ENCODE measurements around the gene TBCK.
"Not testable (repeated sequence)": the region's sequence is repeated elsewhere in the genome, so short reads cannot be mapped to it uniquely, and the experiment has no call there.

TBCK gene

DNA sequence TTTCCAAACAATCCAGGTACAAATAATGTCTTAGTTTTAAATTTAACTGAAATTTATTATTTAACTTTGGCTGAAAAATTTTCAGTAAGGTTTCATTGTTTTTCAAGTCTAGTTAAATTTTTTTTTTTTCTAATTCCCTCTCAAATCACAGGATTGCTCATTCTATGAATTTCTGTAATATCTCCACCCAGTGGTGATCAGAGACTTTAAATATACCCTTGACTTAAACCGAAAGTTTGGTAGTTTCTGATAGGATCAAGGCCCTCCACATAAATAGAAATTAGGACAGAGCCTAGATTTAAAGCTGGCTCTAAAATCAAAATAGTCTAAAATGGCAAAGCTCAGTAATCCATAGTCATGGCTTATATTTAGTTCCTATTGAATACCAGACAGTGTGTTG lies 175.4 kb downstream of the TBCK start:
- no peak for DNase-seq (ENCODE audit: low spot score in 2 of 2)
- H3K4me1 ChIP-seq = no peaks in the 10 kb centered on the region
- no peaks in the 10 kb centered on the region for H3K27me3 ChIP-seq (ENCODE audit: low read depth)
- no peaks in the 10 kb centered on the region for H3K9me3 ChIP-seq
- no peak overlapping the region for H3K4me3 ChIP-seq
- H3K36me3 ChIP-seq (replicated peaks) = no peaks in the 10 kb centered on the region
- in situ Hi-C loops (cut with MboI; ENCODE audit: low sequenced_read_pairs) = no loop called here

DNA sequence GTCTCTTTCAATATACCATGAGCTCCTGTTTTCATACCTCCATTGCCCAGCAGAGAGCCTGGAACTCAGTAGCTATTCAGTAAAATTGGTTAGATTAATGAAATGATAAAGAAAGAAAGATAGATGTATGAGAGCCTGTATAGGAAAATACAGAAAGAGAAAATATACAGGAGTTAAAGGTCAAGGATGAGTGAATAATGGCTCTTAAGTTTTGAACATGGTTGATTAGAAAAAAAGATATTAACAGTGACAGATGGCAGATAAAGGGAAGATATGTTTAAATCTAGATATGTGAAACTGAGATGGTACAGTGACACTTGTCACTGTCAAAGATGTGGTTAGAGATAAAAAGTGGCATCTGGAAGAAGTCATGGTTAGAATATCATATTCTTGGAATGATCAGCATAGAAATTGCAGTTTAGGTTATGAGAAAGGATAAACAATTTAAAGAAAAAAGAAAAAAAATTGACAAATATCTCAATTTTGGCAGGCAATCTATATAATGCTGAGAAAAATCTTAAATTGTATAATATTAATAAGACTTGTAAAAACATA lies 179.2 kb downstream of the TBCK start:
- Histone ChIP-seq H3K9me3 (no peaks in the 10 kb centered on the region), H3K4me1 (no peaks in the 10 kb centered on the region), H3K36me3 (replicated peaks) (no peaks in the 10 kb centered on the region), H3K27me3 (ENCODE audit: low read depth) (no peaks in the 10 kb centered on the region), H3K4me3 (no peak overlapping the region)
- in situ Hi-C loops (cut with MboI; ENCODE audit: low sequenced_read_pairs) = no loop called here
- DNase-seq (ENCODE audit: low spot score in 2 of 2) = no peak

DNA sequence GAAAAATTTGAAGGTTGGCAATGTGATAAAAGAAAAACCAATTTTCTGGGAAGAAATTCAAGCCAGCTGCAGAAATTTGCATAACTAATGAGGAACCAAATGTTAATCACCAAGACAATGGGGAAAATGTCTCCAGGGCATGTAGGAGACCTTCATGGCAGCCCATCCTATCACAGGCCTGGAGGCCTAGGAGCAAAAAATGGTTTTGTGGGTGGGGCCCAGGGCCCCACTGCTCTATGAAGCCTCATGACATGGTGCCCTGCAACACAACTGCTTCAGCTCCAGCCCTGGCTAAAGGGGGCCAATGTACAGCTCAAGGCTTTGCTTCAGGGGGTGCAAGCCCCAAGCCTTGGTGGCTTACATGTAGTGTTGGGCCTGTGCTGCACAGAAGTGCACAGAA lies 184.0 kb downstream of the TBCK start:
- H3K36me3 ChIP-seq (replicated peaks) = no peaks in the 10 kb centered on the region
- H3K4me3 ChIP-seq = no peak overlapping the region
- in situ Hi-C loops (cut with MboI; ENCODE audit: low sequenced_read_pairs) = no loop called here
- DNase-seq (ENCODE audit: low spot score in 2 of 2) = no peak
- H3K4me1 ChIP-seq = no peaks in the 10 kb centered on the region
- no peaks in the 10 kb centered on the region for H3K27me3 ChIP-seq (ENCODE audit: low read depth)
- no peaks in the 10 kb centered on the region for H3K9me3 ChIP-seq

DNA sequence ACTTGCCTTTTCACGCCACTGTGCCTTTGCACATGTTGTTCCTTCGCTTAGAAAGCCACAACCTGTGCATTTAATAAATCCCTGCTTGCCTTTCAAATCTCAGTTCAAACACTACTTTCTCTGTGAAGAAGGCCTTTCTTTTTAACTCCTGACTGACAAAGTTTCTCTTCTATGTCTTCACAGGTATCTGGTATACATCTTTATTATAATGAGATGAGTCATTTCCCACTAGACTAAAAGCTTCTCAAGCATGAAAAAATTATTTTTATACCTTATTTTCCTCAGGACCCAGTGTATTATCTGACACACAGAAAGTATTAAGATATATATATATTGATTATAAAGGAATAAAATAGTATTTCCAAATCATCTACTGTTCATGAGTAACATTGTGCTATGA lies 189.9 kb downstream of the TBCK start:
- Histone ChIP-seq H3K9me3 (no peaks in the 10 kb centered on the region), H3K36me3 (replicated peaks) (no peaks in the 10 kb centered on the region), H3K4me1 (no peaks in the 10 kb centered on the region), H3K27me3 (ENCODE audit: low read depth) (no peaks in the 10 kb centered on the region), H3K4me3 (no peak overlapping the region)
- no peak for DNase-seq (ENCODE audit: low spot score in 2 of 2)
- in situ Hi-C loops (cut with MboI; ENCODE audit: low sequenced_read_pairs) = no loop called here

DNA sequence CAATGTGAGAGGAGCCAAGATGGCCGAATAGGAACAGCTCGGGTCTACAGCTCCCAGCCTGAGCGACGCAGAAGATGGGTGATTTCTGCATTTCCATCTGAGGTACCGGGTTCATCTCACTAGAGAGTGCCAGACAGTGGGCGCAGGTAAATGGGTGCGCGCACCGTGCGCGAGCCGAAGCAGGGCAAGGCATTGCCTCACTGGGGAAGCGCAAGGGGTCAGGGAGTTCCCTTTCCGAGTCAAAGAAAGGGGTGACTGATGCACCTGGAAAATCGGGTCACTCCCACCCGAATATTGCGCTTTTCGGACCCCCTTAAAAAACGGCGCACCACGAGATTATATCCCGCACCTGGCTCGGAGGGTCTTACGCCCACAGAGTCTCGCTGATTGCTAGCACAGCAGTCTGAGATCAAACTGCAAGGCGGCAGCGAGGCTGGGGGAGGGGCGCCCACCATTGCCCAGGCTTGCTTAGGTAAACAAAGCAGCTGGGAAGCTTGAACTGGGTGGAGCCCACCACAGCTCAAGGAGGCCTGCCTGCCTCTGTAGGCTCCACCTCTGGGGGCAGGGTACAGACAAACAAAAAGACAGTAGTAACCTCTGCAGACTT lies 196.0 kb downstream of the TBCK start:
- H3K36me3 ChIP-seq (replicated peaks); DNase-seq (ENCODE audit: low spot score in 2 of 2); H3K9me3 ChIP-seq; H3K4me1 ChIP-seq; H3K27me3 ChIP-seq (ENCODE audit: low read depth); in situ Hi-C loops (cut with MboI; ENCODE audit: low sequenced_read_pairs); H3K4me3 ChIP-seq: not testable (repeated sequence)

DNA sequence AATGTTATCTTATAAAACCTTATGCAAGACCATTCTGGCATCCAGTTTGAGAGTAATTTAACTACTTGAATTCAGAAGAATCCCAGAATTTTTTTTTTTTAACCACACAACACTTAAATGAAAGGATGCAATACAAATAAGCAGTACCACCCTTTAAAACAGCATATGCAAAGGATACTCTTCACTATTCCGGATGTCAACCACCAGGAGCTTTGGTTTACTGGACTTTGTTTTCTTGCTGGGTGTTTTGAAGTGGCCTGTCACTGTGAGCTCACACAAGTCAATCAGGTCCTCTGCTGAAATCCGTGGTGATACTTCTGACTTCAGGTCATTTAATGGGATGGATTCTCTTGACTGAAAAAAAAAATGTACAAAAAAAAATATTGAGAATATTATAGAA lies 200.0 kb downstream of the TBCK start:
- Histone ChIP-seq H3K9me3 (no peaks in the 10 kb centered on the region; the same call in 1 of the 2 replicates), H3K4me3 (no peak overlapping the region), H3K4me1 (no peaks in the 10 kb centered on the region), H3K27me3 (ENCODE audit: low read depth) (no peaks in the 10 kb centered on the region), H3K36me3 (replicated peaks) (no peaks in the 10 kb centered on the region)
- no peak for DNase-seq (ENCODE audit: low spot score in 2 of 2)
- in situ Hi-C loops (cut with MboI; ENCODE audit: low sequenced_read_pairs) = no loop called here

DNA sequence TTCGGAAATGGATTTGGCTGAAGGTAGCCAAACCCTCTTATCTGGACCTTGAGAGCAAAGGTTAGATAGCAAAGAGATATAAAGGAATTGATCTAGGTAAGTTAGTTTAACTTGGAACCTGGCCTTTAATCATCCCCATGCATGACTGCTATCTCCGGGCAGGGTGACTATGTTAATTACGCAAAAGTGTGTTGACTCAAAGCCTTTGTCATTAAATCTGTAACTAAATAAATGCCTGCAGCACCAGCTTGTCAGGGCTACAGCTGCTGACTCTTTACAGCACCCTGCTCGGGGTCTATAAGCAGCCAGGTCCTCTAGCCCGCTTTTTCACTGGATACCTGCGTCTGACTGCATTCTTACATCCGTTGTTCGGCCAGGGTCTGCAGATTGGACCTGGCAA lies 201.7 kb downstream of the TBCK start:
- Histone ChIP-seq H3K27me3 (ENCODE audit: low read depth) (no peaks in the 10 kb centered on the region), H3K4me1 (no peaks in the 10 kb centered on the region), H3K9me3 (no peaks in the 10 kb centered on the region; the same call in 1 of the 2 replicates), H3K36me3 (replicated peaks) (no peaks in the 10 kb centered on the region; the same call in 1 of the 2 replicates), H3K4me3 (no peak overlapping the region)
- no peak for DNase-seq (ENCODE audit: low spot score in 2 of 2)
- in situ Hi-C loops (cut with MboI; ENCODE audit: low sequenced_read_pairs) = no loop called here

DNA sequence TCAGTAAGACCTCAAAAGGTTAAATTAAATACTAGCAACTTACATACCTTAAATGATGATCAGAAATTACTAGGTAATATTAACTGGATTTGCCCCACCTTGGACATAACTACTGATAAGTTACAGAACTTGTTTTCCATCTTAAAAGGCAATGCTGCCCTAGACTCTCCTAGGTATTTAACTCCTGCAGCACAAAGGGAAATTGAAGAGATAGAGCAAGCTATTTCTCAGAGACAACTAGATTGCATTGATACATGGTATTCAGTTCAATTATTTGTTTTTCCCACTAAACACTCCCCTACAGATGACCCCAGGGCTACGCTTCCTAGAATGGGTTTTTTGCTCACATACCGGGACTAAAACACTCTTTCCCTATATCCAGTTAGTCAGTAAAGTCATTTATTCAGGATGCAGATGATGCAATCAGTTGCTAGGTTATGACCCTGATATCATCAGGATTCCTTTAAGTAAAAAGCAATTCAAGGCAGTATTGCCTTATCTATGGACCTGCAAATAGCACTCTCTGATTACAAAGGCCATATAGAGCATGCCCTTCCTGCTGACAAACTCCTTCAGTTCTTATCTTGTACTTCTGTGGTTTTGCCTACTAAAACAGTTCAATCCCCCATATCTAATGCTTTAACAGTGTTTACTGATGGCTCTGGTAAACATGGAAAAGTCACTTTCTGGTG lies 204.1 kb downstream of the TBCK start:
- DNase-seq (ENCODE audit: low spot score in 2 of 2); H3K9me3 ChIP-seq; H3K27me3 ChIP-seq (ENCODE audit: low read depth); H3K4me3 ChIP-seq; H3K4me1 ChIP-seq; H3K36me3 ChIP-seq (replicated peaks); in situ Hi-C loops (cut with MboI; ENCODE audit: low sequenced_read_pairs): not testable (repeated sequence)

DNA sequence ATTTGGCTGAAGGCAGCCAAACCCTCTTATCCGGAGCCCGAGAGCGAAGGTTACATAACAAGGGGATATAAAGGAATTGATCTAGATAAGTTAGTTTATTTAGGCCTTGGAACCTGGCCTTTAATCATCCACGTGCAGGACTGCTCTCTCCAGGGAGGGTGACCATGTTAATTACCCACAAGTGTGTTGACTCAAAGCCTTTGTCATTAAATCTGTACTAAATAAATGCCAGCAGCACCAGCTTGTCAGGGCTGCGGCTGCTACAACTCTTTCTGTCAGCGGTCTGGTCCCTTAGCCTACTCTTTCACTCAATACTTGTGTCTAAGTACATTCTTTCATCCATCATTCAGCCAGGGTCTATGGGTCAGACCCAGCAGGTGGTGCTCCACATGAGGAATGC lies 206.1 kb downstream of the TBCK start:
- no peaks in the 10 kb centered on the region; the same call in 1 of the 2 replicates for H3K36me3 ChIP-seq (replicated peaks)
- H3K4me1 ChIP-seq = no peaks in the 10 kb centered on the region
- no peak overlapping the region for H3K4me3 ChIP-seq
- in situ Hi-C loops (cut with MboI; ENCODE audit: low sequenced_read_pairs) = no loop called here
- H3K27me3 ChIP-seq (ENCODE audit: low read depth) = no peaks in the 10 kb centered on the region
- H3K9me3 ChIP-seq = no peaks in the 10 kb centered on the region; the same call in none of the 2 replicates
- no peak for DNase-seq (ENCODE audit: low spot score in 2 of 2)

DNA sequence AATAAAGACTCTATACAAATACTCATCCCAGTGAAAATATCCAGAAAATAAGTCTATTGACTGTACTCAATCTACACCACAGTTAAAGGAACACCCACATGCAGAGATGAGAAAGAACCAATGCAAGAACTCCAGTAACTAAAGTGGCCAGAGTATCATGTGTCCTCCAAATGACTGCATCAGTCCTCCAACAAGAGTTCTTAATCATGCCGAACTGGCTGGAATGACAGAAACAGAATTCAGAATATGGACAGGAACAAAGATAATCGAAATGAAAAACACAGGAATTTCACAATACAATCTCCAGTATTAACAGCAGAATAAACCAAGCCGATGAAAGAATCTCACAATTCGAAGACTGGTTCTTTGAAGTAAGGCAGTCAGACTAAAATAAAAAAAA lies 210.3 kb downstream of the TBCK start:
- H3K27me3 ChIP-seq (ENCODE audit: low read depth) = no peaks in the 10 kb centered on the region
- no peaks in the 10 kb centered on the region; the same call in 1 of the 2 replicates for H3K9me3 ChIP-seq
- no peak overlapping the region for H3K4me3 ChIP-seq
- no peaks in the 10 kb centered on the region; the same call in 1 of the 2 replicates for H3K36me3 ChIP-seq (replicated peaks)
- no peak for DNase-seq (ENCODE audit: low spot score in 2 of 2)
- in situ Hi-C loops (cut with MboI; ENCODE audit: low sequenced_read_pairs) = no loop called here
- H3K4me1 ChIP-seq = no peaks in the 10 kb centered on the region

DNA sequence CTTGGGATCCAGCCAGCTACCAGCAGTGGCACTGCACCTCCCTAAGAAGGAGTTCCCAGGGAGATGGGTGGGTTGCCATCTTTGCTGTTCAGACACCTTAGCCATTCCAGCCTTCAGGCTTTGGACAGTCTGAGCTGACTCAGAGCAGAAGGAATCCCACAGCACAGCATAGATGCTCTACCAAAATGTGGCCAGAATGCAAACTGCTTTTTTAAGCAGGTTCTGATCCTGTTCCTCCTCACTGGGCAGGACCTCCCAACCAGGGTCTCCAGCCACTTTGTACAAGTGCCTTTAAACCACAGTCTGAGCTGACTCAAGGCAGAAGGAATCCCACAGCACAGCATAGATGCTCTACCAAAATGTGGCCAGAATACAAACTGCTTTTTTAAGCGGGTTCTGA lies 211.7 kb downstream of the TBCK start:
- Histone ChIP-seq H3K36me3 (replicated peaks) (no peaks in the 10 kb centered on the region; the same call in 1 of the 2 replicates), H3K4me1 (no peaks in the 10 kb centered on the region), H3K4me3 (no peak overlapping the region), H3K27me3 (ENCODE audit: low read depth) (no peaks in the 10 kb centered on the region), H3K9me3 (no peaks in the 10 kb centered on the region; the same call in 1 of the 2 replicates)
- no peak for DNase-seq (ENCODE audit: low spot score in 2 of 2)
- in situ Hi-C loops (cut with MboI; ENCODE audit: low sequenced_read_pairs) = no loop called here

DNA sequence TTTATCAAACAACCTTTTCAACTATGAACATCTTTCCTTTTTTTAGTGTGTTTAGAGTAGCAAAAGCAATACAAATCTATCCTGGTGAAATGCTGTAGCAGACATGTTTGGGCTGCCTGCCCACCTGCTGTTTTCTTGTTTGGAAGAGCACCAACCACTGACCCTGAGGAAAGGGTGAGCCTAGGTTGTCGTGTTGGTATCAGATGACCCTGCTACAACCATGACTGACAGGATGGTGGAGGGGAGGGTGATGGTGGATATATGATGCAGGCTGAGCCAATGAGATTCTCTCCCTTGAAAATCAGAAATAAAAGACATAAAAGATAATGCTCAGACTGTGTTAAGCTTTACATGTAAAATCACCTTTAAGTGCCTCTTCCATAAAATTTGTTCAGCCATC lies 219.6 kb downstream of the TBCK start:
- H3K4me3 ChIP-seq = no peak overlapping the region

DNA sequence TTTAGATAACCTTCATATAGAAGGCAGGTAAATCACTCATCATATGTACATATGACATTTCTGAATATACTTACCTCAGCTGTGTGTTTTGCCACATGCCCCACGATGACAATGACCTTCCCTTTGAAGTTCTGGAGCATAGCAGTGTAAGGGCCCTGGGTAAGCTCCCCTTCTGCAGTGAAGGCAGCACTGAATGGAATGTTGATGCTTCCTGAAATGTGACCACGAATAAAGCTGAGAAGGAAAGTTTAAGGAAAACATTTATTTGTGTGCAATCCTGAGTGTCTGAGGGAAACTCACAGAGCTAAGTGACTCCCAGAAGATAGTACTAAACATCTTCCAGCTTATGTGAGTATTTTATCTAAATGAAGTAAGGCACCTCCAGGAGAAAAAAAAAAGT lies 220.6 kb downstream of the TBCK start:
- Histone ChIP-seq H3K9me3 (no peaks in the 10 kb centered on the region), H3K27me3 (ENCODE audit: low read depth) (no peaks in the 10 kb centered on the region), H3K36me3 (replicated peaks) (no peaks in the 10 kb centered on the region), H3K4me3 (no peak overlapping the region), H3K4me1 (no peaks in the 10 kb centered on the region)
- DNase-seq (ENCODE audit: low spot score in 2 of 2) = no peak
- in situ Hi-C loops (cut with MboI; ENCODE audit: low sequenced_read_pairs) = no loop called here

More for the DNA sequence above, 219.6 kb downstream of the TBCK start:
- DNase-seq (ENCODE audit: low spot score in 2 of 2) = no peak
- Histone ChIP-seq H3K27me3 (ENCODE audit: low read depth) (no peaks in the 10 kb centered on the region), H3K36me3 (replicated peaks) (no peaks in the 10 kb centered on the region), H3K9me3 (no peaks in the 10 kb centered on the region), H3K4me1 (no peaks in the 10 kb centered on the region)
- in situ Hi-C loops (cut with MboI; ENCODE audit: low sequenced_read_pairs) = no loop called here

DNA sequence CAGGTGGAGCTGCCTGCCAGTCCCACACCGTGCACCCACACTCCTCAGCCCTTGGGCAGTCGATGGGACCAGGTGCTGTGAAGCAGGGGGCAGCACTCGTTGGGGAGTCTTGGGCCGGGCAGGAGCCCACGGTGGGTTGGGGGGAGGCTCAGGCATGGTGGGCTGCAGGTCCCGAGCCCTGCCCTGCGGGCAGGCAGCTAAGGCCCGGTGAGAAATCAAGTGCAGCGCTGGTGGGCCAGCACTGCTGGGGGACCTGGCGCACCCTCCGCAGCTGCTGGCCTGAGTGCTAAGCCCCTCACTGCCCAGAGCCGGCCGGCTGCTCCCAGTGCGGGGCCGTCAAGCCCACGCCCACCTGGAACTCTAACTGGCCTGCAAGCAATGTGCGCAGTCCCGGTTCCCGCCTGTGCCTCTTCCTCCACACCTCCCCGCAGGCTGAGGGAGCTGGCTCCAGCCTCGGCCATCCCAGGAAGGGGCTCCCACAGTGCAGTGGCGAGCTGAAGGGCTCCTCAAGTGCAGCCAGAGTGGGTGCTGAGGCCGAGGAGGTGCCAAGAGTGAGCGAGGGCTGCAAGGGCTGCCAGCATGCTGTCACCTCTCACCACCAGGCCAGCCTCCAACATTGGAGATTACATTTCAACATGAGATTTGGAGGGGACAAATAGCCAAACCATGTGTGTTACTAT lies 223.5 kb downstream of the TBCK start:
- Histone ChIP-seq H3K9me3 (no peaks in the 10 kb centered on the region), H3K27me3 (ENCODE audit: low read depth) (no peaks in the 10 kb centered on the region), H3K4me3 (no peak overlapping the region), H3K36me3 (replicated peaks) (no peaks in the 10 kb centered on the region), H3K4me1 (no peaks in the 10 kb centered on the region)
- in situ Hi-C loops (cut with MboI; ENCODE audit: low sequenced_read_pairs) = no loop called here
- DNase-seq (ENCODE audit: low spot score in 2 of 2) = no peak

All from HAP-1 (cell line).